Neural crest cell (in vitro differentiated cells): Measurements from ENCODE around the gene RPS3. TPM values are rescaled to one million over a fixed set of nuclear protein-coding genes. Genes with fewer than 3 reads are reported as not detected.

Experiments used
- DNase-seq: peaks from one replicate; pipeline ENCODE4 v3.0.0; 2021; ENCODE audit warnings: low read depth, mixed read lengths, low spot score
- H3K27ac Mint-ChIP-seq: one replicate; pipeline ENCODE4 v1.8.0; 2021; ENCODE audit warnings: mild to moderate bottlenecking, mixed read lengths; ENCODE audit not compliant: unreplicated experiment
- H3K27me3 Mint-ChIP-seq: 2 replicates; pipeline ENCODE4 v1.8.0; 2021; ENCODE audit warnings: low read depth, mild to moderate bottlenecking, mixed read lengths
- H3K36me3 Mint-ChIP-seq: 2 replicates; pipeline ENCODE4 v1.8.0; 2021; ENCODE audit warnings: low read depth, mild to moderate bottlenecking, mixed read lengths
- H3K4me1 Mint-ChIP-seq: 2 replicates; pipeline ENCODE4 v1.8.0; 2021; ENCODE audit warnings: mixed read lengths
- H3K4me3 Mint-ChIP-seq: one replicate; pipeline ENCODE4 v1.8.0; 2021; ENCODE audit warnings: mild to moderate bottlenecking, mixed read lengths
- H3K9me3 Mint-ChIP-seq: 2 replicates; pipeline ENCODE4 v1.8.0; 2021; ENCODE audit warnings: mixed read lengths
- CTCF ChIP-seq: fragments of 200-600 bp; sonication (generic); conservative IDR thresholded peaks from 2 replicates; pipeline ENCODE4 v1.5.0; 2021; ENCODE audit warnings: antibody characterized with exemption, mild to moderate bottlenecking
- long read RNA-seq: library from polyadenylated mRNA; unstranded; transcript quantifications from one replicate; pipeline ENCODE4 v2.0.0, GENCODE V29; 2020
- total RNA-seq: library from RNA; stranded (reverse); gene quantifications from 2 replicates; pipeline ENCODE4 v1.2.1, GENCODE V29; 2021

Gene RPS3
- total RNA-seq: 3,598 and 3,664 TPM in 2 replicates
- long read RNA-seq, transcript RPS3-217 (7 exons, 2,097 nt): major isoform, 2,693 of 2,744 reads
- long read RNA-seq, transcript RPS3-209 (7 exons, 1,306 nt): minor isoform, 7 of 2,744 reads
- long read RNA-seq, transcript RPS3-203 (6 exons, 866 nt): minor isoform, 9 of 2,744 reads
- long read RNA-seq, partial matches to known transcripts: 18 of 2,744 reads
- long read RNA-seq, other reads (novel, unspliced or antisense): 12 of 2,744 reads

GRCh38 chr11:75399344-75400145 is at the start of gene RPS3:
Gene RPS3, plus strand, starts transcription at chr11:75399518. Its CDS starts 30 bp downstream, at chr11:75399548.
- H3K4me1 Mint-ChIP-seq: peaks cover 59% of the 10 kb centered on the region
- peak within 1 kb of the TSS; percentile 98 for H3K27ac Mint-ChIP-seq
- DNase-seq: peak; percentile 88
- TF ChIP-seq CTCF: no peak
- peaks cover 30% of the 10 kb centered on the region for H3K36me3 Mint-ChIP-seq
- peaks cover 2% of the 10 kb centered on the region for H3K27me3 Mint-ChIP-seq
- H3K4me3 Mint-ChIP-seq: peak within 1 kb of the TSS; percentile 94
- H3K9me3 Mint-ChIP-seq: no peaks in the 10 kb centered on the region

DNA sequence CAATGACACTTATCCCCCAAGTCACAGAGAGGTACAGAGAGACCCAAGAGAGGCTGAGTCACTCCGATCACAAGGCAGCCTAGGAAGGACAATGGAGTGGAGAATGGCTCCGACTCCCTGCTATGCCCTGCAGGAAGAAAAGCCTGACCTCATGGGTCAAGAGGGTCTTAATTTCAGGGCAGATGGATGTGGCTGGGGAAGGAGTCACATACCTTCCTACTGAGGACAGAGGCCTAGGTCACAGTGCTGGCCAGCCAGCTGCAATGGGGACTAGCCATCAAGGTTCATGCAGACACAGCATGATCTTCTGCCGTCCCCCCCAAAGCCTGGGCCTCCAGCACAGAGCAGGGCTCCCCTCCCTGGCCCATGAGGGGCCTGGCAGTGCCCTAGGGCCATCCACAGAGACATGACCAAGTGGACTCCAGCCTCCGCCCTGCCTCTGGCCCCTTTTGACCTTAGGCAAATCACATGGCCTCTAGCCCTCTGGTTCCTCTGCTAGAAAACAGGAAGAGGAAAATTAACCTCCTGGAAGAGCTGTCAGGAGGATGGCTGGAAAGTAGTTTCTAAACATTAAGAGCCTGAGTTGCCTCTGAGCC is 49.7 kb upstream of the RPS3 start:
- no peak for TF ChIP-seq CTCF
- Mint-ChIP-seq H3K27ac (peak overlapping the region; percentile 95), H3K27me3 (peaks cover 5% of the 10 kb centered on the region), H3K4me1 (peaks cover 74% of the 10 kb centered on the region), H3K4me3 (peak overlapping the region; percentile 92), H3K36me3 (no peaks in the 10 kb centered on the region), H3K9me3 (no peaks in the 10 kb centered on the region)
- no peak for DNase-seq

DNA sequence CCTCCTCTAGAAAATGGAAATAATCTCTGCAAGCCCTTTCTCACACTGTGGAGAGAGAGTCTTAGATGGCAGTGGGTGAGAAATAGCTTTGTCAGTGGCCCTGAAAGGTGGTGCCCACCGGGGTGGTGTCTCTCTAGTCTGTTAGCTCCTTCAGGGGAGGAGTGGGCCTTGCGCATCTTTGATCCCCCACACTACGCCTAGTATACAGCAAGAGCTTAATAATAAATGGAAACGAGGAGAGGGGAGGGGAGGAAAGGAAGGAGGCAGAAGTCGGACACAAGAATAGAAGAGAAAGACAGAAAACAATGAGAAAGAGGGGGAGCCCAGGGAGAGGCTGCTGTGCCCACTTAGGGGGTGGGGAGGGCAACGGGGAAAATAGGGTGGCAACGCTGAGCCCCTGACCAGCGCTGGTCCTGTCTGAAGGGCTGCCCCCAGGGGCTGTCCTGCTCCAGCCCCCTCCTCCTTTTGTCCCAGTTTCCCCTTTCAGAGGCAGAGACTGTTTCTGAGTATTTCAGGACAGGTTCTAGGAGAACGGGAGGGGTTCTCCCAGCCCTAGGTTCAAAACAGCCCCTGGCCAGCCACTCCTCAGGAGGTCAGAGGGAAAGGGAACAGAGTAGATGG is 49.1 kb upstream of the RPS3 start:
- no peak for TF ChIP-seq CTCF
- Mint-ChIP-seq H3K4me1 (peaks cover 68% of the 10 kb centered on the region), H3K9me3 (no peaks in the 10 kb centered on the region), H3K27me3 (peaks cover 5% of the 10 kb centered on the region), H3K27ac (peak overlapping the region; percentile 98), H3K4me3 (peak overlapping the region; percentile 92), H3K36me3 (no peaks in the 10 kb centered on the region)
- no peak for DNase-seq

- peak; percentile 23 for TF ChIP-seq CTCF
- no peak for DNase-seq
- Mint-ChIP-seq H3K36me3 (no peaks in the 10 kb centered on the region), H3K9me3 (no peaks in the 10 kb centered on the region), H3K4me1 (peaks cover 61% of the 10 kb centered on the region), H3K4me3 (peak overlapping the region; percentile 92), H3K27ac (peak overlapping the region; percentile 98), H3K27me3 (peaks cover 5% of the 10 kb centered on the region)
These were observed 48.4 kb upstream of the RPS3 start for GRCh38 chr11:75350743-75351540.

GRCh38 chr11:75351541-75351790 is 47.9 kb upstream of the RPS3 start, which contains the start of gene ARRB1:
Gene ARRB1, minus strand, starts transcription at chr11:75351661. Its CDS starts 54 bp downstream, at chr11:75351607.
- Mint-ChIP-seq H3K36me3 (no peaks in the 10 kb centered on the region), H3K27ac (peak within 1 kb of the TSS; percentile 98), H3K27me3 (peaks cover 5% of the 10 kb centered on the region), H3K4me3 (peak within 1 kb of the TSS; percentile 92), H3K4me1 (peaks cover 56% of the 10 kb centered on the region), H3K9me3 (no peaks in the 10 kb centered on the region)
- no peak for TF ChIP-seq CTCF
- DNase-seq: peak; percentile 51
